Spinal cord (tissue), 10 donors: ENCODE data around the gene MT4. TPM values are rescaled to one million over a fixed set of nuclear protein-coding genes. Genes with fewer than 3 reads are reported as not detected.
A peak's percentile ranks its signal among the peaks of the same experiment; 100 is the strongest.

ENCODE experiments used
- DNase-seq, 6 donors: peaks; one replicate each; pipeline versions ENCODE4 v3.0.0 to v3.0.0-alpha.2; 2013 to 2015; ENCODE audit warnings: low spot score in 6 of 6, low read depth in 4 of 6
- H3K27ac ChIP-seq: one replicate; pipeline ENCODE4 v1.5.1; 2013; ENCODE audit warnings: low read depth, low read length, control low read depth
- H3K27me3 ChIP-seq: one replicate; pipeline ENCODE4 v1.6.1; 2013; ENCODE audit warnings: low read length; ENCODE audit not compliant: control insufficient read depth, insufficient read depth
- H3K36me3 ChIP-seq: one replicate; pipeline ENCODE4 v1.6.1; 2013; ENCODE audit warnings: low read length; ENCODE audit not compliant: control insufficient read depth, insufficient read depth
- H3K4me1 ChIP-seq: one replicate; pipeline ENCODE4 v1.6.1; 2013; ENCODE audit warnings: low read length; ENCODE audit not compliant: control insufficient read depth, insufficient read depth
- H3K4me3 ChIP-seq: one replicate; pipeline ENCODE4 v1.5.1; 2013; ENCODE audit warnings: low read depth, low read length, control low read depth
- H3K9me3 ChIP-seq: one replicate; pipeline ENCODE4 v1.6.1; 2013; ENCODE audit warnings: low read length; ENCODE audit not compliant: control insufficient read depth, insufficient read depth
- WGBS: methylation state at CpG from one replicate; pipeline ENCODE4 v1.1.5; 2013; ENCODE audit warnings: missing lambda C conversion rate; ENCODE audit not compliant: insufficient coverage; 5-methylcytosine and 5-hydroxymethylcytosine counted together
- polyA plus RNA-seq, 2 donors: library from polyadenylated mRNA; unstranded; fragments of 120-200 nt; gene quantifications; one replicate each; pipeline ENCODE4 v1.2.1, GENCODE V29; 2013; ENCODE audit not compliant: insufficient read length in 2 of 2
- total RNA-seq, 2 donors: library from RNA; depleted of rRNA in 1 of 2; stranded (reverse); fragments of 120-200 nt in 1 of 2; fragments of >200 nt in 1 of 2; gene quantifications; one replicate each; pipeline versions ENCODE4 v1.2.3 to v1.2.4, GENCODE V29; 2013 to 2014
- donor health status: healthy.

The MT4 gene
- total and polyA plus RNA-seq, 4 donors, result not detected

DNA sequence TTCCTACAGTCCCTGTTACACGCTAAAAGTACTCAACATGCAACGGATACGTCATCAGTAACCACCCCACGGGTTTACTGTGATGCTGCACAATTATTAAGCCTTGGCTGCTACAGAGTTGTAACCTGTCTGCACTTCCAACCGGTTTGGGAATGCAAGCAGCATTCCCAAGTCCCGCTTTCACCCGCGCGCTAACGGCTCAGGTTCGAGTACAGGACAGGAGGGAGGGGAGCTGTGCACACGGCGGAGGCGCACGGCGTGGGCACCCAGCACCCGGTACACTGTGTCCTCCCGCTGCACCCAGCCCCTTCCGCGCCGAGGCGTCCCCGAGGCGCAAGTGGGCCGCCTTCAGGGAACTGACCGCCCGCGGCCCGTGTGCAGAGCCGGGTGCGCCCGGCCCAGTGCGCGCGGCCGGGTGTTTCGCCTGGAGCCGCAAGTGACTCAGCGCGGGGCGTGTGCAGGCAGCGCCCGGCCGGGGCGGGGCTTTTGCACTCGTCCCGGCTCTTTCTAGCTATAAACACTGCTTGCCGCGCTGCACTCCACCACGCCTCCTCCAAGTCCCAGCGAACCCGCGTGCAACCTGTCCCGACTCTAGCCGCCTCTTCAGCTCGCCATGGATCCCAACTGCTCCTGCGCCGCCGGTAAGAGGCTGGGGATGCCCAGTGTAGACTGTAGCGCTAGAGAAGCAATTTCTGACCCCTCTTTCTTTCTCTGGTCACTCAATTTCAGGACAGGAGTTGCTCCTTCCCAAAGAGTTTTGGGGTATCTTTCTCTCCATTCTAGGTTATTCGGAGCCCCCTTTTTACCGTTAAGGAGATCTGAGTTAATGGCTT, 43.4 kb downstream of the MT4 start, which contains the start of gene MT2A:
Gene MT2A (plus strand): TSS at position 542 of the 833 bp plus-strand sequence. CDS start 72 bp downstream, at position 614.
- 9% methylated on average over 56 of the region's 62 CpGs for WGBS

DNA sequence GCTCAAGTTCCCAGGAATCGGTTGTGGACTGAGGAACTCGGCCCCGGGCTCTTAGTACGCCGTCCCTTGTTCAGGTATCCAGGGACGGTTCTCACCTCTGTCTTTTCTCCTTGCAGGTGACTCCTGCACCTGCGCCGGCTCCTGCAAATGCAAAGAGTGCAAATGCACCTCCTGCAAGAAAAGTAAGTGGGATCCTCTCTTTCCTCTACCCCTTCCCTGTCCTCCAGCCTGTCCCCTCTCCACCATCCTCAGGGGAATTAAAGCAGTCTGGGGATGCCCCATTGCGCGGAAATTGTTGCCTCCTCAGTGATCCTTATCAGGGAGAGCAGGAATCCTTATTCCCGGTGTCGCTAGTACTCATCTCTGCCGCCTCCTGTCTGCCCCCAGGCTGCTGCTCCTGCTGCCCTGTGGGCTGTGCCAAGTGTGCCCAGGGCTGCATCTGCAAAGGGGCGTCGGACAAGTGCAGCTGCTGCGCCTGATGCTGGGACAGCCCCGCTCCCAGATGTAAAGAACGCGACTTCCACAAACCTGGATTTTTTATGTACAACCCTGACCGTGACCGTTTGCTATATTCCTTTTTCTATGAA, 44.1 kb downstream of the MT4 start:
- H3K4me1 ChIP-seq, result peaks cover 42% of the 10 kb centered on the region
- DNase-seq, result peak in 2 of 6 donors; percentile 11 to 25
- WGBS, result under 1% methylated on average over 15 of the region's 21 CpGs
- H3K27ac ChIP-seq, result peak overlapping the region; percentile 80
- H3K9me3 ChIP-seq, result no peaks in the 10 kb centered on the region
- peak overlapping the region; percentile 58 for H3K4me3 ChIP-seq
- H3K36me3 ChIP-seq, result no peaks in the 10 kb centered on the region
- peaks cover 26% of the 10 kb centered on the region for H3K27me3 ChIP-seq

More for the DNA sequence above, 43.4 kb downstream of the MT4 start, which contains the start of gene MT2A:
- Histone ChIP-seq H3K9me3 (no peaks in the 10 kb centered on the region), H3K36me3 (no peaks in the 10 kb centered on the region), H3K27ac (peak within 1 kb of the TSS; percentile 87), H3K4me3 (peak within 1 kb of the TSS; percentile 58), H3K4me1 (peaks cover 42% of the 10 kb centered on the region), H3K27me3 (peaks cover 26% of the 10 kb centered on the region)
- peak in 2 of 6 donors; percentile 88 to 94 for DNase-seq

DNA sequence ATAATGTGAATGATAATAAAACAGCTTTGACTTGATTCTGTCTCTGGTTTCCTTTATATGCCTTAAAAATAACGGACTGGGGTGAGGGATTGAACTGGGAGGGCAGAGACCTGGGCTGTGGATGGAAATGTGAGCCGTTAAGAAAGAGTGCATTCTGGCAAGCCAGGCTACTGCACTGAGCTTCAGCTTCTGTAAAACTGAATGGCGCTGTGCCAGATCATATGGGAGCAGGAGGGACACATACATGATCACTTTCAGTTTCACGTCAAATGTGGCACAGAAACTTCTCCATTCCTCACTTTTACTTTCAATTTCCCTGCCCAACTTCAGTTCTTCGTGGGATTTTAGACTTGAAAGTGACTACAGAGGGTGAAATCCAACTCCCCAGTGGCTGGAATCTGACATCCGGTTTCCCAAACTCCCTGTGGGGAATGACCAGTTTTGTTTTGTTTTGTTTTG, 44.6 kb downstream of the MT4 start:
- Histone ChIP-seq H3K4me1 (peaks cover 42% of the 10 kb centered on the region), H3K27me3 (peaks cover 26% of the 10 kb centered on the region), H3K36me3 (no peaks in the 10 kb centered on the region), H3K9me3 (no peaks in the 10 kb centered on the region), H3K4me3 (peak overlapping the region; percentile 58), H3K27ac (peak overlapping the region; percentile 80)
- WGBS, result 7% methylated on average over 3 of the region's 6 CpGs
- peak in 2 of 6 donors; percentile 67 to 80 for DNase-seq

DNA sequence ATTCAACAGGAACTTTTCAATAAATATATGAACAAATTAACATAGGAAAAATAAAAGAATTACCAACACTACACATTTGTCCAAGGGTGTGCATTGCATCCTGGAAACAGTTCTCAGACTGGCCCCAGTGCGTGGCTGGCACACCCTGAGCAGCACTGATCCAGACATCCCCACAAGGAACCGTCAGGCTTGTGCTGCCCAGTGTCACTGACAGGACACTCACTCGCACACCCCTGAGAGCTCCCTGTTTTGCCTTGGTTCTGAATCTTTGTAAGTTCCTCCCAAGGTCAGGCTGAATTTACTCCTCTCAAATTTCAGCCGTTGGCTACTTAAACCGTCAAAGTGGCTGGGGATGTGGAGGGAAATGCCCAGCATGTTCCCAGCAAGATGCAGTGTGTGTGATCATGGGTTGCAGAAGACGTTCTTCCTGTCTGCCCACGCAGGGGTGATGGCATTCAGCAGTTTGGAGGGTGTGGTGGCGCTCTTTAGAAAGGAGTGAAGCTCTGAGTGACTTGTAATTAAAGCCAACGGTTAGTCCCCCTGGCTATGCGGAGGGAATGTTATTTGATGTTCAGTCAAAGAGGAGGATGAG, 45.2 kb downstream of the MT4 start:
- 26% methylated on average over 9 of the region's 10 CpGs for WGBS
- peaks cover 42% of the 10 kb centered on the region for H3K4me1 ChIP-seq
- peak overlapping the region; percentile 58 for H3K4me3 ChIP-seq

DNA sequence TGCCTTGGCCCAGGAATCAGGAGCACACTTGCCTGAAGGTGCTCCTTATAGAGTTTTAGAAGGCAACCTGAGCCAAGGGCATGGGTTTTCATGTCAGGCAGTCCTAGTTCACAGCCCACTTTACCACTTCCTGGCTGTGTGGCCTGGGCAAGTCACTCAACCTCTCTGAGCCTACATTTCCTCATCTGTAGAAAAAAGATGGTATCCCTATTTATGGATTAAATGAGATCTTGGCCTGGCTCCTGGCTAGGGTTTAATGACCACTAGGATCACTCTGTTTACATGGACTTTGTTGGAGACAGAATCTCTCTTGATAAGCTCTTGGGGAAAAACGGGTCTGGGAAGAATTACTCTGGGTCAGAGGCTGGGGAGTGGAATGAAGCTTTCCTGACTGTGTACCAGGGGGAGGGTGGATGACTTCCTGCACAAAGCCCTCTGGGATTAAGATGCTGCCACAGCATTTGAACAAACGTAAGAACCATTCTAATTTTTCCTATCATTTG, 45.8 kb downstream of the MT4 start:
- H3K9me3 ChIP-seq, result no peaks in the 10 kb centered on the region
- no peaks in the 10 kb centered on the region for H3K36me3 ChIP-seq
- whole genome bisulfite sequencing, result 44% methylated on average over 2 of the region's 2 CpGs
- H3K27me3 ChIP-seq, result peaks cover 26% of the 10 kb centered on the region
- peak overlapping the region; percentile 80 for H3K27ac ChIP-seq
- no peak for DNase-seq
- peaks cover 42% of the 10 kb centered on the region for H3K4me1 ChIP-seq
- H3K4me3 ChIP-seq, result no peak overlapping the region

More for the DNA sequence above, 45.2 kb downstream of the MT4 start:
- Histone ChIP-seq H3K27ac (peak overlapping the region; percentile 80), H3K27me3 (peaks cover 26% of the 10 kb centered on the region), H3K36me3 (no peaks in the 10 kb centered on the region), H3K9me3 (no peaks in the 10 kb centered on the region)
- peak in 2 of 6 donors; percentile 2 to 41 for DNase-seq

DNA sequence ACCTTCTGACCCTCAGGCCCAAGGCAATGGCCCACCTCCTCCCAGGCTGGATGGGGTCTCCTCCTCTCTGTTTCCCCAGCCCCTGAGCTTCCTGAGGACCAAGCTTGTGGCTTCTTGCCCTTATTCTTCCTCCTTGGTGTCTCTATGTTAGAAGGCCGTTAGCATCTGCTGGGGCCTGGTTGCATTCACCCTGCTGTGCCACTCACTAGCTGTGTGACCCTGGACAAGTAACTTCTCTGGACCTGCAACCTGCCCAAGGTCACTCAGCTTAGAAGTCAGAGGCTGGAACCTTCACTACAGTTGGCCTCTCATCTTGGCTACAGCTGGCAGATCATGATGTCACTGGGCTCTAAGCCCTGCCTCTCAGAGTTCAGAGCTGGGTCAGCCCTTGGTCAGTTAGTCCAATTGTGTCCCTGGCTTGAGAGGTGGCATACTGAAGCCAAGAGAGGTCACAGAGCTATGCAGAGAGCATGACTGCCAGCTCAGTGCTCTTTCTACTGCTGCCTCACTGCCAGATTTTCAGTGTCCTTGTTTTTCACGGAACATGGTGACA, 46.5 kb downstream of the MT4 start:
- Histone ChIP-seq H3K9me3 (no peaks in the 10 kb centered on the region), H3K27ac (peak overlapping the region; percentile 61), H3K4me3 (no peak overlapping the region), H3K4me1 (peaks cover 37% of the 10 kb centered on the region), H3K36me3 (no peaks in the 10 kb centered on the region), H3K27me3 (peaks cover 28% of the 10 kb centered on the region)
- DNase-seq, result peak in 1 of 6 donors; percentile 25
- 91% methylated on average over 1 of the region's 2 CpGs for WGBS

DNA sequence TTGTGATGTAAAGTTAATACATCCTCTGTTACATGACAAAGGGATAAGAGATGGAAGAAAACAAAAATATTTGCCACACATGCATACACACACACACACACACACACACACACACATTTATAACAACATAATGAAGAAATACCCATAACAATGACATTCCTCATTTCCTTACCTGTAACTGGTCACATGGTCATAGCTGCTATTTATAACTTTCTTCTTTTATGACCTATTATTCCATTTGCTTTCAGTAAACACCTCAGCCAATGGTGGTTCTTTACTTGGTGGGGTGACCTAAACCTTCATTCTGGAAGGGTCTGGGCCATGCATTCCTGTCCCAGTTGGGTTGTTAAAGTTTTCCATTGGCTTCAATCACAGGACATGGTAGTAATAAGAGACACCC, 48.8 kb downstream of the MT4 start:
- H3K27ac ChIP-seq, result no peak overlapping the region
- H3K27me3 ChIP-seq, result peaks cover 51% of the 10 kb centered on the region
- H3K9me3 ChIP-seq, result no peaks in the 10 kb centered on the region
- H3K4me1 ChIP-seq, result peaks cover 40% of the 10 kb centered on the region
- no peak for DNase-seq
- H3K36me3 ChIP-seq, result no peaks in the 10 kb centered on the region
- H3K4me3 ChIP-seq, result no peak overlapping the region

DNA sequence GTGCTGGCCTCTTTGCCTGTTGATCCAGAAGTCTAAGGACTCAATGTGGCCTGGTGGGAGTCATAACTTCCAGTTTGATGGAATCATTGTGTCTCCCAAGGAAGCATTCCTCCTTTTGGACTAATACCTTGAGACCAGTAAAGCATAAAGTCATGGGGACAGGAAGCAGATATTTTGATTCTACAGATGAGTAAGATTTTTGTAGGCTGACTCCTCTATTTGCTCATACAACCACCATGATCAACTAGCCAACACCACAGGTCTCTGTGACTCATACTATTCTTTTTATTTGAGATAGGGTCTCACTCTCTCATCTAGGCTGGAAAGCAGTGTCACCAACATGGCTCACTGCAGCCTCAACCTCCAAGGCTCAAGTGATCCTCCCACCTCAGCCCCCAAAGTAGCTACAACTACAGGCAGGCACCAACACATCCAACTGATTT, 49.7 kb downstream of the MT4 start:
- no peak for DNase-seq
- Histone ChIP-seq H3K9me3 (no peaks in the 10 kb centered on the region), H3K4me3 (no peak overlapping the region), H3K27ac (no peak overlapping the region), H3K36me3 (no peaks in the 10 kb centered on the region), H3K4me1 (peaks cover 31% of the 10 kb centered on the region), H3K27me3 (peaks cover 45% of the 10 kb centered on the region)

DNA sequence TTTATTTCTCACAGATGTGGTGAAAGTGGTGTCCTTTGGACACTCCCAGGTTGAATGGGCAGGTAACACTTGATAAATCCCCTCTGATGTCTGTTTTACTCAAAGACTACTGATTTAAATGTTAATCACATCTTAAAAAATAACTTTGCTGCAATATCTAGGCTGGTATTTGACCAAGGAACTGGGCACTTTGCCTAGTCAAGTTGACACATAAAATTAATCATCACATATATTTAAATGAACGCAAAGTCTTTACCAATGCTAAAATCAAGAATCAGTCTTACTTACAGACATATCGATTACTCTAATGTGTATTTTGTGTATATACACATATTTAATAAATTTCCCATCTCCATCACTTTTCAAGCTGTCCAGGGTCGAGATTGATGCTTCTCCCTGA, 50.5 kb downstream of the MT4 start:
- H3K9me3 ChIP-seq, result no peaks in the 10 kb centered on the region
- no peak for DNase-seq
- no peaks in the 10 kb centered on the region for H3K36me3 ChIP-seq
- H3K27ac ChIP-seq, result no peak overlapping the region
- H3K4me1 ChIP-seq, result peaks cover 26% of the 10 kb centered on the region
- no peak overlapping the region for H3K4me3 ChIP-seq
- 100% methylated on average over 1 of the region's 3 CpGs for WGBS
- peaks cover 40% of the 10 kb centered on the region for H3K27me3 ChIP-seq
